Fibroblast of skin of abdomen (primary cell): Measurements from ENCODE around the gene PAX6.

Experiments used
- DNase-seq: peaks from one replicate; pipeline ENCODE4 v3.0.0-alpha.2; 2013

PAX6 gene

GRCh38 chr11:31796499-31797189, 14.5 kb downstream of the PAX6 start:
- no peak for DNase-seq

GRCh38 chr11:31795706-31796498, 15.2 kb downstream of the PAX6 start:
- DNase-seq, result no peak

GRCh38 chr11:31794548-31794947, 16.6 kb downstream of the PAX6 start:
- no peak for DNase-seq

- DNase-seq, result no peak
These were observed 17.9 kb downstream of the PAX6 start for GRCh38 chr11:31793264-31793663.

- no peak for DNase-seq
These were observed 18.7 kb downstream of the PAX6 start for GRCh38 chr11:31792456-31792855.

- DNase-seq, result no peak
These were observed 19.1 kb downstream of the PAX6 start for GRCh38 chr11:31792036-31792435.

GRCh38 chr11:31790649-31791048, 20.5 kb downstream of the PAX6 start:
- no peak for DNase-seq

- DNase-seq, result no peak
These were observed 23.0 kb downstream of the PAX6 start for GRCh38 chr11:31788085-31788484.

- no peak for DNase-seq
These were observed 24.0 kb downstream of the PAX6 start for GRCh38 chr11:31786996-31787685.

- DNase-seq, result no peak
These were observed 26.5 kb downstream of the PAX6 start for GRCh38 chr11:31784611-31785010.

- no peak for DNase-seq
These were observed 27.9 kb downstream of the PAX6 start for GRCh38 chr11:31783252-31783651.

- DNase-seq, result no peak
These were observed 28.9 kb downstream of the PAX6 start for GRCh38 chr11:31782257-31782656.

GRCh38 chr11:31780480-31780971, 30.6 kb downstream of the PAX6 start:
- no peak for DNase-seq

GRCh38 chr11:31780078-31780477, 31.0 kb downstream of the PAX6 start:
- DNase-seq, result no peak

GRCh38 chr11:31779374-31779791, 31.7 kb downstream of the PAX6 start:
- peak; percentile 85 for DNase-seq

- no peak for DNase-seq
These were observed 38.7 kb downstream of the PAX6 start for GRCh38 chr11:31772412-31772811.

GRCh38 chr11:31770011-31770700, 41.0 kb downstream of the PAX6 start:
- DNase-seq, result no peak

- no peak for DNase-seq
These were observed 42.1 kb downstream of the PAX6 start for GRCh38 chr11:31768749-31769640.

- no peak for DNase-seq
These were observed 43.4 kb downstream of the PAX6 start for GRCh38 chr11:31767685-31768084.

- DNase-seq, result no peak
These were observed 44.1 kb downstream of the PAX6 start for GRCh38 chr11:31767066-31767465.

GRCh38 chr11:31764766-31765165, 46.4 kb downstream of the PAX6 start:
- no peak for DNase-seq

GRCh38 chr11:31764261-31764660, 46.9 kb downstream of the PAX6 start:
- DNase-seq, result no peak
